Stimulated activated CD8-positive, alpha-beta memory T cell treated with anti-CD3 and anti-CD28 coated beads, Interleukin-7, amount 100 ng/mL, for 4 hours (primary cell): ENCODE results near the gene CACNB4.
"Not testable (repeated sequence)": the region's sequence is repeated elsewhere in the genome, so short reads cannot be mapped to it uniquely, and the experiment has no call there.

Experiments used
- DNase-seq, 2 donors: peaks; one replicate each; pipeline ENCODE4 v3.0.0-alpha.2; 2020; ENCODE audit warnings: low read depth in 2 of 2

CACNB4 gene

GRCh38 chr2:152098496-152099366, at the start of gene CACNB4:
CACNB4 (minus strand) TSS chr2:152099044.
- peak in 1 of 2 donors; percentile 8 for DNase-seq

GRCh38 chr2:152134488-152135280, 35.8 kb upstream of the CACNB4 start:
- no peak for DNase-seq

- no peak for DNase-seq
Observed at GRCh38 chr2:152132306-152132705, 33.5 kb upstream of the CACNB4 start.

- no peak for DNase-seq
Observed at GRCh38 chr2:152127628-152128027, 28.8 kb upstream of the CACNB4 start.

DNA sequence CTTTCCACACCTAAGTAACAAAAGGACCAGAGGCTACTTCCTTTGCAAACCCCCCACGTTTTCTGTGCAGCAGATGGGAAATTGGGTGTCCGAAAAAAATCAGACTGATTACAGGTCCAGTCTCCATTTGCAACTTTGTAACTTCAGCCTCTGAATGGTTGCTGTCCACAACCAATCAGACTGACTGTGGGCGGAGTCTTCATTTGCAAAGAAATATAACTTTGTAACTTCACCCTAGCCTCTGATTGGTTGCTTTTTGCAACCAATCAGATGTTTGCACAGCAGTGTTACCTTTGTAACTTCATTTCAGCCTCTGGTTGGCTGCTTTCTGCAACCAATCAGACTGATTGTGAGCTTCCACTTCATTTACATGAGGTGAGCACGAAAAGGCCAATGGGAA, 27.8 kb upstream of the CACNB4 start:
- no peak for DNase-seq

GRCh38 chr2:152122161-152122560, 23.3 kb upstream of the CACNB4 start:
- no peak for DNase-seq

DNA sequence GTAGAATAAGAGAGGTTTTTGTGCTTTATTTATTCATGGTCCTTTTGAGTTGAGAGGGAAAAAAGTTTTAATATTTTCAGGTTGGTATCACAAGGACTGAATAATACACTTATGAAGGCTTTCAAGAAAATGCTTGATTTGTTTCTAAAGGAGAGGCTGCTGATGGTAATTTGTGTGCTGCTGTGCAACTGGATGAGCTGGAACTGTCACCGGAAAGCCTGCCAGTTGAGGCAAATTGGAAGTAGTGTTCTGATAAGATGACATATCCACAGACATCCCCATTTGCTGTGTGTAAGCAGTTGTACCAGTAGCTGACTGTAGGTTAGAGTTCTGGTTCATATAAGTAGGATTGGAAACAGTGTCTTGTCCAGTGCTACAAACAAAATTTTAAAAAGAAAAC, 21.6 kb upstream of the CACNB4 start:
- no peak for DNase-seq

- no peak for DNase-seq
Observed at GRCh38 chr2:152115952-152116351, 17.1 kb upstream of the CACNB4 start.

DNA sequence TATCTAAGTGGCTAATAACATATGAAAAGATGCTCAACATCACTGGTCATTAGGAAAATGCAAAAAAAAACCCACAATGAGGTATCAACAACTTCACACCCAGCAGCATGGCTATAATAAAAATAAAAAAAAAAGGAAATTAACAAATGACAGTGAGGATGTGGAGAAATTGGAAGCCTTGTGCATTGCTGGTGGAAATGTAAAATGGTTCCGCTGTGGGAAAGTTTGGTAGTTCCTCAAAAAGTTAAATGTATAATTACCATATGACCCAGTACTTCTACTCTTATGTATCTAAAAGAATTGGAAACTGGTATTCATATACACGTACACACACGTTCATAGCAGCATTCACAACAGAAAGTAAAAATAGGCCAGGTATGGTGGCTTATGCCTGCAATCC, 15.5 kb upstream of the CACNB4 start:
- no peak for DNase-seq

DNA sequence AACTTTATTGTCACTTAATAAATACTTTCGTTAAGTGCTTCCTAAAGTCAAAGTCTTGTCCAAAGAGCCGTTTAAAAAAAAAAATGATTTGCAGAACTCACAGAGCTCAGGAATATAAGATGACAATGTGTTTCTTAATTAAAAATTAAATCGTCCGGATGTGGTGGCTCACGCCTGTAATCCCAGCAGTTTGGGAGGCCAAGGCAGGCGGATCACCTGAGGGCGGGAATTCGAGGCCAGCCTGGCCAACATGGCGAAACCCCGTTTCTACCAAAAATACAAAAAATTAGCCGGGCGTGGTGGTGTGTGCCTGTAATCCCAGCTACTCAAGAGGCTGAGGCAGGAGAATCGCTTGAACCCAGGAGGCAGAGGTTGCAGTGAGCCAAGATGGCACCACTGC, 8.3 kb upstream of the CACNB4 start:
- not testable (repeated sequence) for DNase-seq

- DNase-seq, result no peak
Observed at GRCh38 chr2:152106464-152106863, 7.6 kb upstream of the CACNB4 start.

DNA sequence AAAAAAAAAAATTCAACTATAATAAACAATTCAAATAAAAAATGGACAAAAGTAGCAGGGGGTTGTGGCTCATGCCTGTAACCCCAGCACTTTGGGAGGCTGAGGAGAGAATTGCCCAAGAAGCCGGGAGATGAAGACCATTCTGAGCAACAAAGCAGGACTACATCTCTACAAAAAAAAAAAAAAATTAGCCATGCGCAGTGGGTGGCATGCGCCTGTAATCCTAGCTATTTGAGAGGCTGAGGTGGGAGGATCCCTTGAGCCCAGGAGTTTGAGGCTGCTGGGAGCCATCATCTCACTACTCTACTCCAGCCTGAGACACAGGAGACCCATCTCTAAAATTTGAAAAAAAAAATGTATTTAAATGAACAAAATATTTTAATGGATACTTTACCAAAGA, 4.4 kb upstream of the CACNB4 start:
- no peak for DNase-seq

- DNase-seq, result no peak
Observed at GRCh38 chr2:152100961-152101360, 2.1 kb upstream of the CACNB4 start.

DNA sequence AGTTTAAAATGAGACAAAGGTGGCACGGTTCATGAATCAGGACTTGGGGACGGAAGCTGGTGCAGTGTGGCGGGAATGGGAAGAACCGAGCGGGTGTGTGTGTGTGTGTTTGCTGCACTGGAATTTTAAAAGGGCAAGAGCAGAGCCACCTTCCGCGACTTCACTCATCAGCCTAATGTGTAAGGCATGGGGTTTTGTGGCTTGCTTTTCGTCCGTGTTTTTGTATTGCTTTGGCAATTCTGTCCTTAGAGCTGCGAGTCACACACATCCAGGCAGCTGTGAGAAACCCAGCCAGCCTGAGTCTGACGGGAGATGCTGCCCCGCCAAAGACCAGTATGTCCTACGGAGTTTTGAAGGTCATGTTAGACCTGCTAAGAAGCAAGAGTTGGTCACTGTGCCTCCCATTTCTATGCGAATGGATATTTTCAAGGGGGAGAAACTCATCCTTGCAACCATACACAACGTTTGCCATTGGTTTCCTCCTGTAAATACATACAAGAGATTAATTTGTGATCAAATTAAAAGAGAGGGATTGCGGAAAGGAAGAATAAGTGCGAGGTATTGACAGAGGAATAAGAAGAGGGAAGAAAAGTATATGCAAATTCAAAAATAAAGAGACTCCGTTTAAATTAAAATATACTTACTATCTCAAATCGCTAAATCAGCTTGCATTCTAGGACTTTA, 665 bp upstream of the CACNB4 start:
- no peak for DNase-seq

- DNase-seq, result no peak
Observed at GRCh38 chr2:152097801-152098495, 896 bp downstream of the CACNB4 start.

- DNase-seq, result no peak
Observed at GRCh38 chr2:152097290-152097800, 1.5 kb downstream of the CACNB4 start.

DNA sequence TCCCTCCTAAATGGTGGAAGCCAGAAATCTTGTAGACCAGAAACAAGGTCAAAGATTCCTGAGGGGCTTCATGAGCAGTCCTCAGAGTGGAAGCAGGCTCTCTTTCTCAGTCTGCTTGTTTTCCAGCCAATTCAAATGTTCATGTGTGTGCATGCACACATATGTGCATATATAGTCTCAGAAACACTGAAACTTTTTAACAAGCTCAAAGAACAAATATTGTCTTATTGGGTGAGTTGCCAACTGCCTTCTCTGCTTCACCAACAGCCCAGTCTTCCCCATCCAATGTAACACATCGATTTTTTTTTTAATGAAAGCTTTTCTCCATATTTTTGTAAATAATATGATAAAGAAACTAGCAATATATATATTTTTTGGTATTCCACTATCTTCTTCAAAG, 3.7 kb downstream of the CACNB4 start:
- no peak for DNase-seq

DNA sequence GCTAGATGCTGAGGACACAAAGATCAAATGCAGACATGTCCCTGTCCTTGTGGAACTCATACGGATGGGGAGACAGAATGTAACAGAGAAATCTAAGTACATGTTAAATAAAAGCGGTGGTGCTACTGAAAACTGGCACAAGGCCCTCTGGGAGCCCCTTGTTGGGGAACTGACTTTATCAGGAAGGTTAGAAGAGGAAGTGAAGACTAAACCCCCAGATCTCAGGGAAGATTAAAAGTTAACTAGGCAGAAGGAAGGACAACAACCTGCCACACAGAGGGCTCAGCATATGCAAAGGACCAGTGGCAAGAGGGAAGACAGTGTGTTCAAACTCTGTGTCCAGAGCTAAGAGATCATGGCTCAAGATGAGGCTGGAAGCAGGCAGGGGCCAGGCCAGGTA, 4.8 kb downstream of the CACNB4 start:
- DNase-seq, result no peak

- no peak for DNase-seq
Observed at GRCh38 chr2:152093464-152093863, 5.4 kb downstream of the CACNB4 start.

DNA sequence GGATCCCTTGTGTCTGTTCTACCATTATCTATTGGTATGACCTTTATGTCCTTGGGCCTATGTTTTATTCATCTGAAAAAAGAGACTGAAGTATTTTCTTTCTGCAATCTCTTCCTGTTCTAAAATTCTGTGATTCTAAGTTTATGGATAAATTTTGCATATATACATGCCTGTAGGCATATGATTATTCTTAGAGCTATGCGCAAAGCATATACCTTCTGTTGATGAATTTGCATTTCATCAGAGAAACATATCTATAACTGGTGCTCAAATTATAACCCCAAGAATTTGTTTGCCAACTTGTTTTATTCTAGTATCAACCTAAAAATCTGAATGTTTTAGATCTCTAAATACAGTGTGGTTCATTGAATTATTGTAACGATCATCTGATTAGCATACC, 6.7 kb downstream of the CACNB4 start:
- no peak for DNase-seq

DNA sequence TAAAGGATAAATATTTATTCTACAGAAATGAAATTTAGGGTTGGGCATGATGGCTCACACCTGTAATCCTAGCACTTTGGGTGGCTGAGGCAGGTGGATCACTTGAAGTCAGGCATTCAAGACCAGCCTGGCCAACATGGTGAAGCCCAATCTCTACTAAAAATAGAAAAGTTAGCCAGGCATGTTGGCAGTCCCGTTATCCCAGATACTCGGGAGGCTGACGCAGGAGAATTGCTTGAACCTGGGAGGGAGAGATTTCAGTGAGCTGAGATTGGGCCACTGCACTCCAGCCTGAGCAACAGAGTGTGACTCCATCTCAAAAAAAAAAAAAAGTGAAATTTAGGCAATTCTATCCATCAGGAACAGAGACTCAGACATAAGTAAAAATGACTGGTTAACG, 8.1 kb downstream of the CACNB4 start:
- DNase-seq, result not testable (repeated sequence)

- no peak for DNase-seq
Observed at GRCh38 chr2:152089238-152089637, 9.6 kb downstream of the CACNB4 start.
